ENCODE data around the gene ZNF839. TPM values are rescaled to one million over a fixed set of nuclear protein-coding genes. Genes with fewer than 3 reads are reported as not detected.

Gene ZNF839
- polyA plus RNA-seq, 3 donors = 0.47 to 17.0 (median 1.7) TPM

- H2AFZ ChIP-seq (ENCODE audit: insufficient read depth, low read depth, low read length, poor library complexity, severe bottlenecking) = no peak overlapping the region
- no peak overlapping the region for H3K4me3 ChIP-seq (replicated peaks in 1 of 3; ENCODE audit: low read depth in 2 of 3, low read length in 3 of 3)
- intact Hi-C loops (cut with micrococcal nuclease) = no loop called here
- Mint-ChIP-seq H3K4me3 (no peak overlapping the region), H3K36me3 (peaks cover 70 to 85% of the 10 kb centered on the region in 2 donors), H3K9me3 (no peaks in the 10 kb centered on the region), H3K27ac (peak overlapping the region in 1 of 7 donors; percentile 30), H3K27me3 (ENCODE audit: low read depth in 3 of 3) (peaks cover 0 to 2% (median 0%) of the 10 kb centered on the region in 3 donors), H3K4me1 (peaks cover 9% of the 10 kb centered on the region)
- TF ChIP-seq, protein P1, sequence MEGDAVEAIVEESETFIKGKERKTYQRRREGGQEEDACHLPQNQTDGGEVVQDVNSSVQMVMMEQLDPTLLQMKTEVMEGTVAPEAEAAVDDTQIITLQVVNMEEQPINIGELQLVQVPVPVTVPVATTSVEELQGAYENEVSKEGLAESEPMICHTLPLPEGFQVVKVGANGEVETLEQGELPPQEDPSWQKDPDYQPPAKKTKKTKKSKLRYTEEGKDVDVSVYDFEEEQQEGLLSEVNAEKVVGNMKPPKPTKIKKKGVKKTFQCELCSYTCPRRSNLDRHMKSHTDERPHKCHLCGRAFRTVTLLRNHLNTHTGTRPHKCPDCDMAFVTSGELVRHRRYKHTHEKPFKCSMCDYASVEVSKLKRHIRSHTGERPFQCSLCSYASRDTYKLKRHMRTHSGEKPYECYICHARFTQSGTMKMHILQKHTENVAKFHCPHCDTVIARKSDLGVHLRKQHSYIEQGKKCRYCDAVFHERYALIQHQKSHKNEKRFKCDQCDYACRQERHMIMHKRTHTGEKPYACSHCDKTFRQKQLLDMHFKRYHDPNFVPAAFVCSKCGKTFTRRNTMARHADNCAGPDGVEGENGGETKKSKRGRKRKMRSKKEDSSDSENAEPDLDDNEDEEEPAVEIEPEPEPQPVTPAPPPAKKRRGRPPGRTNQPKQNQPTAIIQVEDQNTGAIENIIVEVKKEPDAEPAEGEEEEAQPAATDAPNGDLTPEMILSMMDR (IDR thresholded peaks at IDR 0.05) = no peak
- H3K27me3 ChIP-seq (ENCODE audit: control insufficient read depth in 2 of 2, insufficient read depth in 2 of 2, low read length in 2 of 2) = no peaks in the 10 kb centered on the region
- H3K4me1 ChIP-seq (ENCODE audit: control insufficient read depth in 1 of 2, insufficient read depth in 2 of 2, low read length in 2 of 2) = peaks cover 9 to 11% of the 10 kb centered on the region in 2 donors
- no peaks in the 10 kb centered on the region for H3K9me3 ChIP-seq (replicated peaks in 1 of 2; ENCODE audit: control insufficient read depth in 1 of 2, insufficient read depth in 1 of 2, low read length in 2 of 2)
- DNase-seq = no peak
- H3K9ac ChIP-seq (ENCODE audit: insufficient read depth, low read length, poor library complexity, severe bottlenecking) = no peak overlapping the region
- H3K79me2 ChIP-seq (ENCODE audit: insufficient read depth, low read length) = no peaks in the 10 kb centered on the region
- peaks cover 65 to 81% of the 10 kb centered on the region in 2 donors for H3K36me3 ChIP-seq (replicated peaks in 1 of 2; ENCODE audit: control insufficient read depth in 1 of 2, insufficient read depth in 2 of 2, low read length in 2 of 2)
- 100% methylated on average over 2 of the region's 4 CpGs for WGBS (ENCODE audit: insufficient coverage)
- H3K27ac ChIP-seq (ENCODE audit: low read depth in 1 of 2, low read length in 2 of 2) = no peak overlapping the region
- no peaks in the 10 kb centered on the region for H4K20me1 ChIP-seq (ENCODE audit: insufficient read depth, low read length)
- H3K4me2 ChIP-seq (replicated peaks; ENCODE audit: extremely low read depth, low read length, poor library complexity, severe bottlenecking) = no peak overlapping the region
Measured at GRCh38 chr14:102346645-102347044, 27.1 kb downstream of the ZNF839 start.

DNA sequence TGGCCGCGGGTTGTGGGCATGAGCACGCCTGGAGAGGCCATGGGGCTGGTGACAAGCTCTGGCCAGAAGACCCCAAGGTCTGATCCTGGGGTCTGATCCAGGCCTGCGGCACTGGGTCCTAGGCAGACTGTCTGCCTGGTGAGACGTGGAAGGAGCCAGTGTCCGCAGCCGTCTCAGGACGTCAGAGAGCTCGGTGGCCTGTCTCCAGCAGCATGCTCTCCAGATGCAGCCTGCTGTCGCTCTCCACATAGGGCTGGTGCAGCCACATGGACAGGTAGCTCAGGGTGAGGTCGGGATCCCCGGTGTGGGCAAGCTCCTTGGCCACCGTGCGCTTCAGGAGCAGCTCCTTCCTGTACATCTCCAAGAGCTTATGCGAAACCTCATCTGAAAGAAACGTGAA, 28.8 kb downstream of the ZNF839 start:
- Histone ChIP-seq H3K4me2 (replicated peaks; ENCODE audit: extremely low read depth, low read length, poor library complexity, severe bottlenecking) (no peak overlapping the region), H3K27ac (ENCODE audit: low read depth in 1 of 2, low read length in 2 of 2) (no peak overlapping the region), H3K4me3 (replicated peaks in 1 of 3; ENCODE audit: low read depth in 2 of 3, low read length in 3 of 3) (no peak overlapping the region), H3K4me1 (ENCODE audit: control insufficient read depth in 1 of 2, insufficient read depth in 2 of 2, low read length in 2 of 2) (peaks cover 17 to 22% of the 10 kb centered on the region in 2 donors), H3K9ac (ENCODE audit: insufficient read depth, low read length, poor library complexity, severe bottlenecking) (no peak overlapping the region), H3K9me3 (replicated peaks in 1 of 2; ENCODE audit: control insufficient read depth in 1 of 2, insufficient read depth in 1 of 2, low read length in 2 of 2) (no peaks in the 10 kb centered on the region), H3K27me3 (ENCODE audit: control insufficient read depth in 2 of 2, insufficient read depth in 2 of 2, low read length in 2 of 2) (no peaks in the 10 kb centered on the region), H2AFZ (ENCODE audit: insufficient read depth, low read depth, low read length, poor library complexity, severe bottlenecking) (no peak overlapping the region), H4K20me1 (ENCODE audit: insufficient read depth, low read length) (no peaks in the 10 kb centered on the region), H3K36me3 (replicated peaks in 1 of 2; ENCODE audit: control insufficient read depth in 1 of 2, insufficient read depth in 2 of 2, low read length in 2 of 2) (peaks cover 64 to 71% of the 10 kb centered on the region in 2 donors), H3K79me2 (ENCODE audit: insufficient read depth, low read length) (no peaks in the 10 kb centered on the region)
- no peak for DNase-seq
- H3K4me1 Mint-ChIP-seq = peaks cover 14% of the 10 kb centered on the region
- H3K36me3 Mint-ChIP-seq = peaks cover 68 to 84% of the 10 kb centered on the region in 2 donors
- TF ChIP-seq, protein P1 (IDR thresholded peaks at IDR 0.05) = no peak
- peaks cover 0 to 2% (median 0%) of the 10 kb centered on the region in 3 donors for H3K27me3 Mint-ChIP-seq (ENCODE audit: low read depth in 3 of 3)
- peak overlapping the region in 2 of 7 donors; percentile 1 to 50 for H3K27ac Mint-ChIP-seq
- intact Hi-C loops (cut with micrococcal nuclease) = no loop called here
- H3K9me3 Mint-ChIP-seq = no peaks in the 10 kb centered on the region
- H3K4me3 Mint-ChIP-seq = no peak overlapping the region
- 98% methylated on average over 16 of the region's 16 CpGs for WGBS (ENCODE audit: insufficient coverage)

Data from CD14-positive monocyte (primary cell).